NCI-H2196 (cell line): ENCODE measurements around the gene ZNRF1.
"Not testable (repeated sequence)": the region's sequence is repeated elsewhere in the genome, so short reads cannot be mapped to it uniquely, and the experiment has no call there.

Source experiments
- DNase-seq: peaks from one replicate; lab custom pipeline; 2025; ENCODE audit not compliant: unreplicated experiment; lab: John Stamatoyannopoulos, UW

The ZNRF1 gene

DNA sequence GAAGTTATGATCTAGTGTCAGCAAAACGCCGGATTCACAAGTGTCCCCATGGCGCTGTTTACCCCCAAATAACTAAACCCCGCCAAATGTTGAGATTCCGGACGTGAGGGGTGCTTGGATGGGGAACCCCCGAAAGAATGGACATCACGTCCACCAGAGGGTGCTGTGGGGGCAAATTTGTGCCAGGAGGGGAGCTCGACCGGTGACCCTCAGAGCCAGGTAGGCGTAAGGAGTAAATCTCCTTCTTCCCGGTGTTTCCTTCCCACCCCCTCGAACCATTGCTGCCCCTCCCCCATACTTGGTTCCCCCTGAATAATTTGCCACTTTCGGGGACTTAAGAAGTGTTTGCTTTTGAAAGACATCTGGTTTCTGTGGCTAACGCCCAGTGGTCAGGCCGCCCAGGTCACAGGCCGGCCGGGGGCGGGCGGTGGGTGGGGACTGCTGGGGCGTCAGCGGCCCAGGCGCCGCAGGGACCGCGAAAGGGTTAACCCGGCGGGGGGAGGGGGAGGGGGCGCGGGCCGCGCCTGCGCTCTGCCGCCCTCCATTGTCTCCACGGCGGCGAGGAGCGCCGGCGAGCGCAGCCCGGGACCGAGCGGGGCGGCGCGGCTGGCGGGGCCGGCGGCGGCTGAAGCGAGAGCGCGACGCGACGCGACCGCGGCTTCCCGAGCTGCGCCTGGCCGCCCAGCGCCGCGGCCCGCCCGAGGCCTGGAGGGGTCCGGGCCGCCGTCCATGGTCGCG is at the start of gene ZNRF1:
Gene ZNRF1 (plus strand): TSS at position 544 of the 738 bp plus-strand sequence. CDS start 648 bp downstream, outside the sequence.
- peak; percentile 67 for DNase-seq

DNA sequence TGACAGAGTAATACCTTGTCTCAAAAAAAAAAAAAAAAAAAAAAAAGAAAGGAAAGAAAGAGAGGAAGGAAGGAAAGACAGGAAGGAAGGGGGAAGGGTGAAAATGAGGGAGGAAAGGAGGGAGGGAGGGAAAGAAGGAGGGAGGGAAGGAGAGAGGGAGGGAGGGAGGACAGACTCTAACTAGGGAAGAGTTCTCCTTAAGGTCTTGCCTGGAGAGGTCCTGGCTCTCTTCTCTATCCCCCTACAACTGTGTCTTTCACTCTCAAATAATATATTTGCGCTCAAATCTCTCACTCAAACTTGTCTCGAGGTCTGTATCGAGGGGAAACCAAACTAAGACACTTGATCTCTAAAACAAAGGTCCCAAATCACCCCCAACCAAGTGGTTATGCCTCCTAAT is 49.5 kb upstream of the ZNRF1 start:
- no peak for DNase-seq

DNA sequence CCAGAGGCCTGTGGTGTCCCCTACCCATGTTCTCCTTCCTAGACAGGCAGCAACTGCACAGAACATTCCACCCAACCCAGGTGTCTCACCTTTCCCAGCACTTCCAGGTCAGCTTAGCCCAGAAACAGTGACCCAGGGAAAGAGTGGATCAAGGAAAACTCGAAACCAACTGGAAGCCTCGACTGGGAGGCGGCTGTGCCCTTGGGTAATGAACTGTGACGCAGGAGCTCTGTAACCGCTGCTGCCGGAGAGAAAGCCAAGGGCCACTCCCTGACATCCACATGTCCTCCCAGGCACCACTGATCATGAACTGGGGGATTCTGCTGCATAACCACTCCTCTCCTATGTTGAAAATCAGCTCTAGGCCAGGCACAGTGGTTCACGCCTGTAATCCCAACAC is 48.3 kb upstream of the ZNRF1 start:
- no peak for DNase-seq

DNA sequence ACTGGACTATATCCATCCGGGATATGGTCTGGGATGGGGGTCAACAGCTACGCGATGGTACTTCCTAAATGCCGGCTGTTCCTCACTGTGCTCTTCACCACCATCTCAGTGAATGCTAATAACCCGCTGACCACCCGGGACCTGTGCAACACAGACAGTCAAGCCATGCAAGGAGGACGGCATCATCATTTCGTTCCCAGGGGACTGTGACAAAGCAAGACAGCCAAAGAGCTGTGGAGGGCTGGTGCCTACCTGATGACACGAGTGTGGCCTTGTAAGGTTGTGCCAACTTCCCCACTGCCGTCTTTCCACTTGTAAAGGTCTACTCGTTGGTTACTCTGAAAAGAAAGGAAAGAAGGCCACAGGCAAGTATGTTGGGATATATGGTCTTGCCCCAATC is 47.6 kb upstream of the ZNRF1 start:
- no peak for DNase-seq

GRCh38 chr16:74951681-74952080 is 47.1 kb upstream of the ZNRF1 start:
- no peak for DNase-seq

DNA sequence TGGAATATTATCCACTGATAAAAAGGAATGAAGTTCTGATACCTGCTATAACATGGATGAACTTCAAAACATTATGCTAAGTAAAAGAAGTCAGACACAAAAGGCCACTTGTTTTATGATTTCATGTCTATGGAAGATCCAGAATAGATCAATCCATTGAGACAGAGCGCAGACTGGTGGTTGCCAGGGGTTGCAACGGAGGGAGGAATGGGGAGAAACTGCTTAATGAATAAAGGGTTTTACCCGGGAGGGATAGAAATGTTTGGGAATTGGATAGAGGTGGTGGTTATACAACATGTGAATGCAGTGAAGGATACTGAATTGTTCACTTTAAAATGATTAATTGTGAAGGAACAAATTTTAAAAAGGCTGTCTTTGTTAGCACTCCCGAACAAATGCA is 44.1 kb upstream of the ZNRF1 start:
- no peak for DNase-seq

DNA sequence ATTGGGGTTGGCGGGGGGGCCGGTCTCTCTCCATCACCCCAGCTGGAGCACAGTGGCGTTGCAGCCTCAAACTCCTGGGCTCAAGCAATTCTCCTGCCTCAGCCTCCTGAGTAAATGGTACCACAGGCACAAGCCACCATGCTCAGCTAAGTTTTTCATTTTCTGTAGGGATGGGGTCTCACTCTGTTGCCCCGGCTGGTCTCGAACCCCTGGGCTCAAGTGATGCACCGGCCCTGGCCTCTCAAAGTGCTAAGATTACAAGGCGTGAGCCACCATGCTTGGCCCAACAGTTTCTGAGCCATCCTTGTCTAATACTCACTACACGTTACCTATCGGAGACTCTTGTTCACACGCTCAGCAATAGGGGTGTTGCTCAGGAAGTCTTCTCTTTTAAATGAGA is 25.5 kb upstream of the ZNRF1 start:
- no peak for DNase-seq

DNA sequence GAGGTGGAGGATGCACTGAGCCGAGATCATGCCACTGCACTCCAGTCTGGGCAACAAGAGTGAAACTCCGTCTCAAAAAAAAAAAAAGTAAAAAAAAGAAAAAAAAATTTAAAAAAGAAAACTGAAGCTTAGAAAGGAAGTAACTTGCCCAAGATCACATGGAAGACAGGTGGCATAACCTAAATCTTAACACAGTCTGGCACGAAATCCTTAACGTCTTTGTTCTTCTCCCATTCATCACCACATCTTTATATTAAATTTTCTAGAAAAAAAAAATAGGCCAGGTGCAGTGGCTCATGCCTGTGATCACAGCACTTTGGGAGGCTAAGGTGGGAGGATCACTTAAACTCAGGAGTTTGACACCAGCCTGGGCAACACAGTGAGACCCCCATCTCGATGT is 23.2 kb upstream of the ZNRF1 start:
- DNase-seq = no peak

- DNase-seq = no peak
Measured at GRCh38 chr16:74982256-74982655, 16.6 kb upstream of the ZNRF1 start.

- DNase-seq = no peak
Measured at GRCh38 chr16:74984194-74984528, 14.7 kb upstream of the ZNRF1 start.

GRCh38 chr16:74984529-74985296 is 14.1 kb upstream of the ZNRF1 start, which contains the start of gene WDR59:
Gene WDR59, minus strand, starts transcription at chr16:74985123. Its CDS starts 106 bp downstream, at chr16:74985017.
- peak; percentile 93 for DNase-seq

DNA sequence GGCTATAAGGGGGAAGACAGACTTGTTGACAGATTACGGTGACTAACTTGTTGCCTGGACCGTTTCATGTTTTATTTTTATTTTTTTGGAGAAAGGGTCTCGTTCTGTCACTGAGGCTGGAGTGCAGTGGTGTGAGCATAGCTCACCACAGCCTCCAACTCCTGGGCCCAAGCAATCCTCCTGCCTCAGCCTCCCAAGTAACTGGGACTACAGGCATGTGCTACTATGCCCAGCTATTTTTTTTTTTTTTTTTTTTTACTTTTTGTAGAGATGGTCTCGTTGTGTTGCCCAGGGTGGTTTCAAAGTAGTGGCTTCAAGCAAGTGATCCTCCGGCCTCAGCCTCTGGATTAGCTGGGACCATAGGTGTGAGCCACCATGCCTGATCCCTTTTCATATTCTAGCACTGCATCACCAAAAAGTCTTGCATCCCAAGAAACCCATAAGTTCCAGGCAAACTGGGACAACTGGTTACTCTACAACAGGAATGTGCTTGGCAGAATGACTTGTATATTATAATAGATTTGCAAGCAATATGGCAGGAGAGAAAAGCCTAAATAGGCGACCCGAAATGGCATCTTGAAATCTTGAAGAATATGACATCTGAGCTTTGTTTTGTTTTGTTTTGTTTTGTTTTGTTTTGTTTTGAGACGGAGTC is 11.7 kb upstream of the ZNRF1 start:
- no peak for DNase-seq

- DNase-seq = not testable (repeated sequence)
Measured at GRCh38 chr16:74989864-74990263, 9.0 kb upstream of the ZNRF1 start.

DNA sequence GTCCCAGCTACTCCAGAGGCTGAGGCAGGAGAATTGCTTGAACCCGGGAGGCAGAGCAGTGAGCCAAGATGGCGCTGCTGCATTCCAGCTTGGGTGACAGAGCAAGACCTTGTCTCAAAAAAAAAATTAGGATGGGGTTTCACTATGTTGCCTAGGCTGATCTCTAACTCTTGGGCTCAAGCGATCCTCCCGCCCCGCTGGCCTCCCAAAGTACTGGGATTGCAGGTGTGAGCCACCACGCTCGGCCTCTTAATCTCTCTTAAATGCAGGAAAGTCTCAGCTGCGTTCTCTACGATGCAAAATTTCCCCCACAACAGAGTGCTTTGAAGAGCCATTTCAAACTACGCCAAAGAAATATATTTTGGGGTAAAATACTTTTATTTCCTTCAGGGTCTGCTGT is 8.0 kb upstream of the ZNRF1 start:
- no peak for DNase-seq

DNA sequence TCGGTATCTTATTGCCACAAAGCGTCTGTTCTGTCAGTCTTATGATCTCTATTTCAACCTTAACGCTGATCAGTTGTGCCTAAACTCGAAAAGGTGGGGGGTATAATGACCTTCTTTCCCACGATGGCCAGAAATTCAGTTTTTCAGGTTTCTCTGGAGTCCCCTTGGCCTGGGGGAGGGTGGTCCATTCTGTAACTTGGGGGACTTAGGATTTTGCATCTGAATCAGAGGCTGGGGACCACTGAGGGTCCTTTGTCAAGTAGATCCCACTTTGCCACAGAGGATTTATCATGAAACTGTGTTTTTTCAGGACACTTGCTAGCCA is 7.6 kb upstream of the ZNRF1 start:
- no peak for DNase-seq

DNA sequence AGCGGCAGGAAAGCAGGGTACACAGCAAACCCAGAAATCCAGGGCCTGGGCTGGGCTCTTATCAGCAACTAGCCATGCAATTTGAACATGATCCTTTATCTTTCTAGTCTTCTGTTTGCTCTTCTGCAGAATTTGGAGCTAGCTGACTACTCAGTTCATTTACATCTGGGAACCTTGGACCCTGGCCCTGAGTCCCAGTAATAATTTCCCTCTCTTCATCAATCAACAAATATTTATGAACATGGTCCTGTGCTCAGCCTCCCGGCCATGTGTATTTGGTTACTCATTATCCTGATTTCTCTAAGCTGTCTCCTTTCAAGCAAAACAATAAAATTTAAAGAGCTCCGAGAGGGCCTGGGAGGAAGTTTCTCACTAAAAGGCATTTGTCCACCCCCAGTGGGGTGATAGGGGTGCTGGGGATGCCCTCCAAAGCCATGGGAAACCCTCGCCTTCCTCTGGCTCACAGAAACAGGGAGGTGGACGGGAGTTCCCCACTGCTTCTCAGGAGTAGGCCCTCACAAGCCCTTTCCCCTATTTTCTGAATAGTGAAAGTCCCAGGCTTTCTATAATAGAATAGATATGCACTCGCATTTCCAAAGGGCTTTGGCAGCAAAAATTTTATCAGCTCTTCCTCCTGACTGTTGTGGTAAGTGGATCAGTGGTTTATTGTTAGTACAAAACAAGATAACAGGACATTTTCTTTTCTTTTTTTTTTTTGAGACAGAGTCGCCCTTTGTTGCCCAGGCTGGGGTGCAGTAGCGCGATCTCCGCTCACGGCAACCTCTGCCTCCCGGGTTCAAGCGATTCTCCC is 7.0 kb upstream of the ZNRF1 start:
- DNase-seq = no peak

- no peak for DNase-seq
Measured at GRCh38 chr16:74995986-74996385, 2.8 kb upstream of the ZNRF1 start.

GRCh38 chr16:74997042-74997491 is 1.8 kb upstream of the ZNRF1 start:
- no peak for DNase-seq

DNA sequence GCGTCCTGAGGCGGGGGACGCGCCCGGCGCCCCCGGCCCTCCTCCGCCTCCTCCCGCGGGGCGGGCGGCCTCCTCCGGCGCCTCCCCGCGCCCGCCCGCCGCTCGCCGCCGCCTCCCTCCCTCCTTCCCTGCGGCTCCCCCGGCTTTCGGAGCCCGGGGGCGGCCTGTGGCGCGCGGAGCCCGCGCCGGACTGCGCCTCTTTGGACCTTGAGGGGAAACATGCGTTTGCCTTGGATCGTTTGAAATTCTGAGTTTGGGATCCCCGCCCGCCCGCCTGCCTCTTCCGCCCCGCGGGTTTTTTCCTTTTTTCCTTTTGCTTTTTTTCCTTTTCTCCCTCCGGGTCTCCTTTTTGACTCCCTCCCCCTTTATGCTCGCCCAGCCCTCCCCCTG is 390 bp downstream of the ZNRF1 start:
- no peak for DNase-seq

GRCh38 chr16:74999609-75000480 is 1.0 kb downstream of the ZNRF1 start:
- no peak for DNase-seq
